Tibial artery (tissue), 4 donors: ENCODE data around the gene SCRN3.
"Not testable (repeated sequence)": the region's sequence is repeated elsewhere in the genome, so short reads cannot be mapped to it uniquely, and the experiment has no call there.

ENCODE experiments used
- DNase-seq, 2 donors: peaks; one replicate each; pipeline ENCODE4 v3.0.0-alpha.2; 2019
- H3K27ac ChIP-seq, 2 donors: fragments of 200-600 bp; sonication (generic) in 1 of 2; 1 replicate in 1 of 2; 2 replicates in 1 of 2; pipeline ENCODE4 v1.5.1; 2018 to 2019; ENCODE audit warnings: mild to moderate bottlenecking in 1 of 2
- H3K27me3 ChIP-seq, 2 donors: fragments of 200-600 bp; sonication (generic) in 1 of 2; one replicate each; pipeline versions ENCODE4 v1.5.1 to v1.6.0; 2016 to 2019
- H3K36me3 ChIP-seq, 3 donors: fragments of 200-600 bp; sonication (generic) in 2 of 3; one replicate each; pipeline ENCODE4 v1.5.1; 2016 to 2019; ENCODE audit warnings: mild to moderate bottlenecking in 2 of 3
- H3K4me1 ChIP-seq, 4 donors: fragments of 200-600 bp; sonication (generic) in 2 of 4; 1 replicate in 3 of 4; 2 replicates in 1 of 4; pipeline ENCODE4 v1.5.1; 2016 to 2019
- H3K4me3 ChIP-seq, 2 donors: fragments of 200-600 bp; sonication (generic) in 1 of 2; 1 replicate in 1 of 2; 2 replicates in 1 of 2; pipeline ENCODE4 v1.5.1; 2018 to 2019; ENCODE audit warnings: mild to moderate bottlenecking in 2 of 2
- H3K9me3 ChIP-seq, 3 donors: fragments of 200-600 bp; sonication (generic) in 1 of 3; one replicate each; pipeline ENCODE4 v1.5.1; 2016 to 2019
- intact Hi-C: fragments of 100-400 bp; cut with DNase I; formaldehyde crosslinking; loops from one replicate; pipeline ENCODE4 v1.15.0; 2023; ENCODE audit warnings: low total_unique reads
- TF ChIP-seq, protein P1 (sequence below), 2 experiments: fragments of 200-600 bp in 1 of 2; fragments of 450-650 bp in 1 of 2; IDR thresholded peaks; one replicate each; pipeline ENCODE4 v1.5.1; 2017 to 2019; ENCODE audit warnings: antibody characterized with exemption in 2 of 2, mild to moderate bottlenecking in 1 of 2, moderate library complexity in 1 of 2

The SCRN3 gene

DNA sequence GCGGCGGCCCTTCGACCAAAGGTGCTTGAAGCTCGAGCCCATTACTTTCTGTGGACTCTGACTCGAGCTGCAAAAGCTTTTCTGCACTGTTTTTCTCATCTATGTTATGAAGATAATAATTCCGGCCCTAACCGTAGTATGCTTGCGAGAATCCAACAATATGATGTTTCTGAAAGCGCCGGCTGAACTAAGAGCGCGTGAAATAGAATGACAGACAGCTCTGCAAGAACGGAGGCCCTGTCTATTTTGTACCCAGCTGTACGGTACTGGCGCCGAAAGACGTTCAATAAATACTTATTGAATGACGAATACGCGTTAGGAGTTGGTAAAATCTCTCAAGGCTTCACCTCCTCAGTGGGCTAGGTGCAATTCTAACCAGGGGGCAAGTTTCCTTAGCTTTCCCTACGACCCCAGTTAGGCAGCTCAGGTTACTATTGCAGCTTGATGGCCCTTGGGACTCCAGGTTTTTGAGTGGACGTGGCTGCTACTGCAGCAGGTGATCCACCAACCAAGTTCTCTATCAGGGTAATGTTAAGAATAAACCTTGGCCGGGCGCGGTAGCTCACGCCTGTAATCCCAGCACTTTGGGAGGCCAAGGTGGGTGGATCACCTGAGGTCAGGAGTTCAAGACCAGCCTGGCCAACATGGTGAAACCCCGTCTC lies 570 bp downstream of the SCRN3 start:
- Histone ChIP-seq H3K36me3 (peaks cover 0 to 12% (median 10%) of the 10 kb centered on the region in 3 donors), H3K27ac (peak overlapping the region; percentile 70 to 82), H3K27me3 (no peaks in the 10 kb centered on the region), H3K4me3 (peak overlapping the region; percentile 66 to 87), H3K9me3 (no peaks in the 10 kb centered on the region), H3K4me1 (peaks cover 0 to 36% (median 22%) of the 10 kb centered on the region in 4 donors)
- no peak for DNase-seq
- TF ChIP-seq, protein P1, sequence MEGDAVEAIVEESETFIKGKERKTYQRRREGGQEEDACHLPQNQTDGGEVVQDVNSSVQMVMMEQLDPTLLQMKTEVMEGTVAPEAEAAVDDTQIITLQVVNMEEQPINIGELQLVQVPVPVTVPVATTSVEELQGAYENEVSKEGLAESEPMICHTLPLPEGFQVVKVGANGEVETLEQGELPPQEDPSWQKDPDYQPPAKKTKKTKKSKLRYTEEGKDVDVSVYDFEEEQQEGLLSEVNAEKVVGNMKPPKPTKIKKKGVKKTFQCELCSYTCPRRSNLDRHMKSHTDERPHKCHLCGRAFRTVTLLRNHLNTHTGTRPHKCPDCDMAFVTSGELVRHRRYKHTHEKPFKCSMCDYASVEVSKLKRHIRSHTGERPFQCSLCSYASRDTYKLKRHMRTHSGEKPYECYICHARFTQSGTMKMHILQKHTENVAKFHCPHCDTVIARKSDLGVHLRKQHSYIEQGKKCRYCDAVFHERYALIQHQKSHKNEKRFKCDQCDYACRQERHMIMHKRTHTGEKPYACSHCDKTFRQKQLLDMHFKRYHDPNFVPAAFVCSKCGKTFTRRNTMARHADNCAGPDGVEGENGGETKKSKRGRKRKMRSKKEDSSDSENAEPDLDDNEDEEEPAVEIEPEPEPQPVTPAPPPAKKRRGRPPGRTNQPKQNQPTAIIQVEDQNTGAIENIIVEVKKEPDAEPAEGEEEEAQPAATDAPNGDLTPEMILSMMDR (IDR thresholded peaks at IDR 0.05): no peak
- intact Hi-C loops: no loop called here

GRCh38 chr2:174397773-174398172 lies 2.2 kb downstream of the SCRN3 start:
- Histone ChIP-seq H3K27me3 (no peaks in the 10 kb centered on the region), H3K27ac (no peak overlapping the region), H3K9me3 (no peaks in the 10 kb centered on the region), H3K4me3 (no peak overlapping the region), H3K36me3 (peaks cover 0 to 24% (median 19%) of the 10 kb centered on the region in 3 donors), H3K4me1 (peaks cover 0 to 31% (median 20%) of the 10 kb centered on the region in 4 donors)
- TF ChIP-seq, protein P1 (IDR thresholded peaks at IDR 0.05): no peak
- intact Hi-C loops: no loop called here
- DNase-seq: no peak

DNA sequence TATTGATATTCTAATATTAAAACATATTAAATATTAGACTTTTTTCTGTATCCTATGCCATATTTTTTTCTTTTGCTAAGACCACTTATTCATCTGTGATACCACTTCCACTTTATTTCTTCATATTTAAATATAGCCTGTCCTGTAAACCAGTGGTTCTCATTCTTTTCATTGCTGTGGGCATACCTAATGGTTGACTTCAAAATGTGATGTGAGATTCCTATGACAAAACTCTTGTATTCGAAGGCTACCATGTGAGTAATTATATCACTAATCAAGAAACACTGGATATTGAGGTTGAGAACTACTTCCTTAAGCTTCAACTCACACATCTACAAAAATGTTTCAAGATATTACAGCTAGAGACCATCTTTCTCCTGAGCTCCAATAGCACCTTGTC lies 3.6 kb downstream of the SCRN3 start:
- Histone ChIP-seq H3K9me3 (no peaks in the 10 kb centered on the region), H3K4me1 (peaks cover 0 to 17% (median 11%) of the 10 kb centered on the region in 4 donors), H3K36me3 (peaks cover 10 to 35% (median 29%) of the 10 kb centered on the region in 3 donors), H3K4me3 (no peak overlapping the region), H3K27ac (no peak overlapping the region), H3K27me3 (no peaks in the 10 kb centered on the region)
- DNase-seq: no peak
- intact Hi-C loops: no loop called here
- TF ChIP-seq, protein P1 (IDR thresholded peaks at IDR 0.05): no peak

DNA sequence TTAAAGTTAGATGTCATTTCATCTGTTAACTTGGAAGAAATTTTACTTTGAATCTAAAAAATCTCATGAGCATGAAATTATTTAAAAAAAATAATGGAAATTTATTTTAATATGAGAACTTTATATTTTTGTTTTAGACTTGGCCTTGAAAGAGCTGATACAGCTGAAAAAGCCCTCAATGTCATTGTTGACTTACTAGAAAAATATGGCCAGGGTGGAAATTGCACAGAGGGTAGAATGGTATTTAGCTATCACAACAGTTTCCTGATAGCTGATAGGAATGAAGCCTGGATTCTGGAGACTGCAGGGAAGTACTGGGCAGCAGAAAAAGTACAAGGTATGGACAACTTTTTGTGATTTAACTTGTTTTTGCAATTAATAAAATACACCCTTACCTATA lies 5.3 kb downstream of the SCRN3 start:
- intact Hi-C loops: no loop called here

GRCh38 chr2:174403628-174404027 lies 8.1 kb downstream of the SCRN3 start:
- Histone ChIP-seq H3K36me3 (peaks cover 10 to 35% (median 30%) of the 10 kb centered on the region in 3 donors), H3K27ac (no peak overlapping the region), H3K4me3 (no peak overlapping the region), H3K9me3 (no peaks in the 10 kb centered on the region), H3K27me3 (no peaks in the 10 kb centered on the region), H3K4me1 (no peaks in the 10 kb centered on the region)
- TF ChIP-seq, protein P1 (IDR thresholded peaks at IDR 0.05): no peak
- intact Hi-C loops: no loop called here
- DNase-seq: no peak

More for the DNA sequence above, 5.3 kb downstream of the SCRN3 start:
- H3K27me3 ChIP-seq: no peaks in the 10 kb centered on the region
- no peak overlapping the region for H3K4me3 ChIP-seq
- peaks cover 10 to 35% (median 30%) of the 10 kb centered on the region in 3 donors for H3K36me3 ChIP-seq
- no peak for DNase-seq
- peaks cover 0 to 9% (median 4%) of the 10 kb centered on the region in 4 donors for H3K4me1 ChIP-seq
- TF ChIP-seq, protein P1 (IDR thresholded peaks at IDR 0.05): no peak
- H3K27ac ChIP-seq: no peak overlapping the region
- no peaks in the 10 kb centered on the region for H3K9me3 ChIP-seq

DNA sequence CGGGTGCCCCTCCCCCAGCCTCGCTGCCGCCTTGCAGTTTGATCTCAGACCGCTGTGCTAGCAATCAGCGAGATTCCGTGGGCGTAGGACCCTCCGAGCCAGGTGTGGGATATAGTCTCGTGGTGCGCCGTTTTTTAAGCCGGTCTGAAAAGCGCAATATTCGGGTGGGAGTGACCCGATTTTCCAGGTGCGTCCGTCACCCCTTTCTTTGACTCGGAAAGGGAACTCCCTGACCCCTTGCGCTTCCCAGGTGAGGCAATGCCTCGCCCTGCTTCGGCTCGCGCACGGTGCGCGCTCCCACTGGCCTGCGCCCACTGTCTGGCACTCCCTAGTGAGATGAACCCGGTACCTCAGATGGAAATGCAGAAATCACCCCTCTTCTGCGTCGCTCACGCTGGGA lies 14.5 kb downstream of the SCRN3 start:
- peaks cover 0 to 17% (median 11%) of the 10 kb centered on the region in 3 donors for H3K36me3 ChIP-seq
- H3K27ac ChIP-seq, intact Hi-C loops, H3K27me3 ChIP-seq, H3K4me3 ChIP-seq, H3K4me1 ChIP-seq, H3K9me3 ChIP-seq, DNase-seq: not testable (repeated sequence)
